GM20000 (cell line): ENCODE measurements around the gene RIMKLB.
A peak's percentile ranks its signal among the peaks of the same experiment; 100 is the strongest.

ENCODE experiments used
- DNase-seq: peaks from one replicate; pipeline ENCODE4 v3.0.0; 2012; ENCODE audit warnings: low spot score
- TF ChIP-seq, protein P1 (sequence below): IDR thresholded peaks from 2 replicates; pipeline ENCODE4 v1.5.1; 2012; ENCODE audit warnings: mild to moderate bottlenecking, control low read depth; ENCODE audit errors: extremely low read depth, missing control alignments

Gene RIMKLB

GRCh38 chr12:8822298-8822697, 124.5 kb downstream of the RIMKLB start, which contains the start of gene A2ML1:
Gene A2ML1, plus strand, starts transcription at chr12:8822621. Its CDS starts 31 bp downstream, at chr12:8822652.
- TF ChIP-seq, protein P1, sequence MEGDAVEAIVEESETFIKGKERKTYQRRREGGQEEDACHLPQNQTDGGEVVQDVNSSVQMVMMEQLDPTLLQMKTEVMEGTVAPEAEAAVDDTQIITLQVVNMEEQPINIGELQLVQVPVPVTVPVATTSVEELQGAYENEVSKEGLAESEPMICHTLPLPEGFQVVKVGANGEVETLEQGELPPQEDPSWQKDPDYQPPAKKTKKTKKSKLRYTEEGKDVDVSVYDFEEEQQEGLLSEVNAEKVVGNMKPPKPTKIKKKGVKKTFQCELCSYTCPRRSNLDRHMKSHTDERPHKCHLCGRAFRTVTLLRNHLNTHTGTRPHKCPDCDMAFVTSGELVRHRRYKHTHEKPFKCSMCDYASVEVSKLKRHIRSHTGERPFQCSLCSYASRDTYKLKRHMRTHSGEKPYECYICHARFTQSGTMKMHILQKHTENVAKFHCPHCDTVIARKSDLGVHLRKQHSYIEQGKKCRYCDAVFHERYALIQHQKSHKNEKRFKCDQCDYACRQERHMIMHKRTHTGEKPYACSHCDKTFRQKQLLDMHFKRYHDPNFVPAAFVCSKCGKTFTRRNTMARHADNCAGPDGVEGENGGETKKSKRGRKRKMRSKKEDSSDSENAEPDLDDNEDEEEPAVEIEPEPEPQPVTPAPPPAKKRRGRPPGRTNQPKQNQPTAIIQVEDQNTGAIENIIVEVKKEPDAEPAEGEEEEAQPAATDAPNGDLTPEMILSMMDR: no peak
- DNase-seq: no peak

GRCh38 chr12:8823565-8824300, 125.9 kb downstream of the RIMKLB start:
- TF ChIP-seq, protein P1: peak; percentile 15
- DNase-seq: no peak

GRCh38 chr12:8827551-8828256, 129.9 kb downstream of the RIMKLB start:
- DNase-seq: no peak
- TF ChIP-seq, protein P1: no peak

- TF ChIP-seq, protein P1: no peak
- DNase-seq: no peak
Observed at GRCh38 chr12:8828257-8829124, 130.7 kb downstream of the RIMKLB start.

DNA sequence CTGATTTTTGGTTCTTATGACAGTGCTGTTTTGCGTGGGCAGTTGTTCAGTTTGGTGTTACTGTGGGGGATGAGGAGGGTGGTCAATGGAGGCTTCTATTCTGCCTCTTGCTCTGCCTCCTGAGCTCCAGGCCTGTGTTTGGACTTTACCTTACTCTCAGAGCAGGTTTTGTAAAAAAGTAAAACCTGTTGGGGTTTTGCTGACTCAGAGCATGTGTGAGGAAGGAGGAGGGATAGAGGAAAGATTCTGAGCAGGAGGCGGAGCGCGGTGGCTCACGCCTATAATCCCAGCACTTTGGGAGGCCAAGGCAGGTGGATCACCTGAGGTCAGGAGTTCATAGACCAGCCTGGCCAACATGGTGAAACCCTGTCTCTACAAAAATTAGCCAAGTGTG, 131.3 kb downstream of the RIMKLB start:
- TF ChIP-seq, protein P1: no peak
- DNase-seq: no peak

DNA sequence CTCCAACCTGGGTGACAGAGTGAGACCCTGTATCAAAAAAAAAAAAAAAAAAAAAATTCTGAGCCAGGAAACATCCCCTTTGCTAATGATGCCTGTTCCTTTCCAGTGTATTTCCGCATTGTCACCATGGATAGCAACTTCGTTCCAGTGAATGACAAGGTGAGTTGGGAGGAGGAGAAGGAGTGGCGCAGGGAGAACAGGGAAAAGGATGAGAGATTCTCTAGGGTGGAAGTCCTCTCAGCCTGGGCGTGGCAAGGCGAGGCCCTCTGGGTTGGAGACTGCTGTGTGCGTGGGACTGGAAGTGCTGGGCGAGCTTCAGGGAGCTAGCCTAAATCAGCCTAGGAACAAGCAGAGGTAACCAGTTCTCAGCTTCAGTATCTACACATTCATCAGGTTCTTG, 131.8 kb downstream of the RIMKLB start:
- TF ChIP-seq, protein P1: no peak
- no peak for DNase-seq
